ENCODE measurements around the gene PTGES3L. TPM values are rescaled to one million over a fixed set of nuclear protein-coding genes. Genes with fewer than 3 reads are reported as not detected.
"Not testable (repeated sequence)": the region's sequence is repeated elsewhere in the genome, so short reads cannot be mapped to it uniquely, and the experiment has no call there.

PTGES3L gene
- polyA plus RNA-seq, 1 donor = 3.4 TPM

DNA sequence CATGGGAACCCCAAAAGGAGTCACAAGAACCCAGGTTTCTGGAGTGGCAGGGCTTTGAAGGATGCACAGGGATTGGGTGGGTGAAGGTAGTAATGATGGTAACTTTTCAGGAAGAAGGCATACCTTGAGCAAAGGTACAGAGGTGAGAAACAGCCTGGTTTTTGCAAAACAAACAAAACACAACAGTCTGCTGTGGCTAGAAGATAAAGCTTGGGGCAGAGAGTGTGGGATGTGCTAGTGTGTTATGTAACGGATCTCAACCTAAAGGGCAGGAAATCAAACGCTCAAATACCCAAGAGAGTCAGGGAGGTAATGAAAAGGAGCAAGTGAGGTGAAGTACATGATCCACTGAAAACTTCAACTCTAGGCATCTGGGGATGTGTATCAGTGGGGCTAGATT is 4.6 kb downstream of the PTGES3L start:
- Histone ChIP-seq H3K27ac (ENCODE audit: low read length) (no peak overlapping the region), H3K27me3 (ENCODE audit: control insufficient read depth, insufficient read depth, low read length) (no peaks in the 10 kb centered on the region), H3K4me3 (ENCODE audit: low read length) (no peak overlapping the region), H3K36me3 (ENCODE audit: control insufficient read depth, insufficient read depth, low read length) (no peaks in the 10 kb centered on the region), H3K9me3 (ENCODE audit: control insufficient read depth, low read depth, low read length) (no peaks in the 10 kb centered on the region), H3K4me1 (ENCODE audit: control insufficient read depth, insufficient read depth, low read length) (peaks cover 5% of the 10 kb centered on the region)
- 21% methylated on average over 2 of the region's 2 CpGs for WGBS (ENCODE audit: insufficient coverage, low lambda C conversion rate)
- no peak for DNase-seq

DNA sequence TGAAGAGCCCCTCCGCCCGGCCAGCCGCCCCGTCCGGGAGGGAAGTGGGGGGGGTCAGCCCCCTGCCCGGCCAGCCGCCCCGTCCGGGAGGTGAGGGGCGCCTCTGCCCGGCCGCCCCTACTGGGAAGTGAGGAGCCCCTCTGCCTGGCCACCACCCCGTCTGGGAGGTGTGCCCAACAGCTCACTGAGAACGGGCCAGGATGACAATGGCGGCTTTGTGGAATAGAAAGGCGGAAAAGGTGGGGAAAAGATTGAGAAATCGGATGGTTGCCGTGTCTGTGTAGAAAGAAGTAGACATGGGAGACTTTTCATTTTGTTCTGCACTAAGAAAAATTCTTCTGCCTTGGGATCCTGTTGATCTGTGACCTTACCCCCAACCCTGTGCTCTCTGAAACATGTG is 6.6 kb downstream of the PTGES3L start:
- not testable (repeated sequence) for H3K27me3 ChIP-seq (ENCODE audit: control insufficient read depth, insufficient read depth, low read length)

DNA sequence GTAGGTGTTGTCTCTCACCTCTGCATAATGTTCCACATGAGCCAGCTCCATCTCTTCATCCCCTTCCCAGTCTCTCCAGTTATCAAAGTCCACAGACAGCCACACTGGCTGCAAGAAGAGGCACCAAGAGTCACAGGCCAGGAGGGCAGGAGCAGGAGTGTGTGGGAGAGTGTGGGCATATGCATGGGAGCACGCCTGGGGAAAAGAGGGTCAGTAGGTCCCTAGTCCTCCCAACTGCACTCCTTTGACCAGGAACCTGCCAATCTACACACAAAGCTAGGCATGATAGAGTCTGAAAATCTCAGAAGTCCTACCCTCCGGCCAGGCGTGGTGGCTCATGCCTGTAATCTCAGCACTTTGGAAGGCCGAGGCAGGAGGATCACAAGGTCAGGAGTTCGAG is 8.3 kb downstream of the PTGES3L start:
- Histone ChIP-seq H3K27ac (ENCODE audit: low read length) (no peak overlapping the region), H3K27me3 (ENCODE audit: control insufficient read depth, insufficient read depth, low read length) (no peaks in the 10 kb centered on the region), H3K4me1 (ENCODE audit: control insufficient read depth, insufficient read depth, low read length) (no peaks in the 10 kb centered on the region), H3K36me3 (ENCODE audit: control insufficient read depth, insufficient read depth, low read length) (no peaks in the 10 kb centered on the region), H3K4me3 (ENCODE audit: low read length) (no peak overlapping the region), H3K9me3 (ENCODE audit: control insufficient read depth, low read depth, low read length) (no peaks in the 10 kb centered on the region)
- WGBS (ENCODE audit: insufficient coverage, low lambda C conversion rate) = no CpG with 5 or more reads among the region's 5 CpGs
- DNase-seq = no peak

More for the DNA sequence above, 6.6 kb downstream of the PTGES3L start:
- no CpG with 5 or more reads among the region's 18 CpGs for WGBS (ENCODE audit: insufficient coverage, low lambda C conversion rate)
- not testable (repeated sequence) for DNase-seq; H3K27ac ChIP-seq (ENCODE audit: low read length); H3K4me3 ChIP-seq (ENCODE audit: low read length); H3K36me3 ChIP-seq (ENCODE audit: control insufficient read depth, insufficient read depth, low read length); H3K4me1 ChIP-seq (ENCODE audit: control insufficient read depth, insufficient read depth, low read length); H3K9me3 ChIP-seq (ENCODE audit: control insufficient read depth, low read depth, low read length)

DNA sequence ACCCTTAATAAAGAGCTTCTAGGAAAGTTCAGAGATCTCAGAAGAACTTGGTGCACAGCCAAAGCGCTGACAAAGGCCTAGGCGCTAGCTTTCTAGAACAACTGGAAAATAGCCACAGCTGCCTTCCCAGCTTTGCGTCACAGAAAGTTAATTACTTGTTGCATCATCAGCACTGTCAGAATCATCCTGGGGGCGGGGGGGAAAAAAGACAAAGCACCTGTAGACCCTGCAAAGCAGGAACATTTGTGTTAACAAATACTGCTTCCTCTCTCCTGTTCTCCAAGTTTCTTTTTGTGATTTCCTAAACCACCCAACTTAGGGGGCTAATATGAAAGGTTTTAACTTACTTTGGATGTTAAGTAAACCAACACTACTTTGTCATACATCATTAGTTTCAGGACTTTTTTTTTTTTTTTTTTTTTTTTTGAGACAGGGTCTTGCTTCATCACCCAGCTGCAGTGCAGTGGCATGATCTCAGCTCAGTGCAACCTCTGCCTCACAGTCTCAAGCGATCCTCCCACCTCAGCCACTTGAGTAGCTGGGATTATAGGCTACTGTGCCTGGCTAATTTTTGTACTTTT is 10.8 kb downstream of the PTGES3L start:
- H3K9me3 ChIP-seq (ENCODE audit: control insufficient read depth, low read depth, low read length) = no peaks in the 10 kb centered on the region
- H3K4me3 ChIP-seq (ENCODE audit: low read length) = no peak overlapping the region
- no peaks in the 10 kb centered on the region for H3K4me1 ChIP-seq (ENCODE audit: control insufficient read depth, insufficient read depth, low read length)
- no peak overlapping the region for H3K27ac ChIP-seq (ENCODE audit: low read length)
- no peaks in the 10 kb centered on the region for H3K36me3 ChIP-seq (ENCODE audit: control insufficient read depth, insufficient read depth, low read length)
- H3K27me3 ChIP-seq (ENCODE audit: control insufficient read depth, insufficient read depth, low read length) = no peaks in the 10 kb centered on the region
- no peak for DNase-seq
- no CpG with 5 or more reads among the region's 5 CpGs for WGBS (ENCODE audit: insufficient coverage, low lambda C conversion rate)

DNA sequence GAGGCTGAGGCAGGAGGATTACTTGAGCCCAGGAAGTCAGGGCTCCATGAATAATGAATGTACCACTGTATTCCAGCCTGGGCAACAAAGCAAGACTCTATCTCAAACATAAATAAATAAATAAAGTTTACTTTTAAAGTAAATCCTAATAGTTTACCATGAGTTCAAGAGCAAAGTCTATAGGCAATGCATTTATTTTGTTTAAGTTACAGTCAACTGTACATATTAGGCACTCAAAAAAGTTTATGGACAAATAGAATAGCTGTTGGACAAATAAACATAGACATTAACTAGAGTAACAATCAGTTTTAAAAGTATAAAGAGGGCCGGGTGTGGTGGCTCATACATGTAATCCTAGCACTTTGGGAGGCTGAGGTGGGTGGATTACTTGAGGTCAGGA is 12.0 kb downstream of the PTGES3L start:
- Histone ChIP-seq H3K4me3 (ENCODE audit: low read length) (no peak overlapping the region), H3K4me1 (ENCODE audit: control insufficient read depth, insufficient read depth, low read length) (no peaks in the 10 kb centered on the region), H3K9me3 (ENCODE audit: control insufficient read depth, low read depth, low read length) (no peaks in the 10 kb centered on the region), H3K27me3 (ENCODE audit: control insufficient read depth, insufficient read depth, low read length) (no peaks in the 10 kb centered on the region), H3K27ac (ENCODE audit: low read length) (no peak overlapping the region), H3K36me3 (ENCODE audit: control insufficient read depth, insufficient read depth, low read length) (no peaks in the 10 kb centered on the region)
- DNase-seq = no peak
- no CpG with 5 or more reads among the region's 1 CpG for WGBS (ENCODE audit: insufficient coverage, low lambda C conversion rate)

DNA sequence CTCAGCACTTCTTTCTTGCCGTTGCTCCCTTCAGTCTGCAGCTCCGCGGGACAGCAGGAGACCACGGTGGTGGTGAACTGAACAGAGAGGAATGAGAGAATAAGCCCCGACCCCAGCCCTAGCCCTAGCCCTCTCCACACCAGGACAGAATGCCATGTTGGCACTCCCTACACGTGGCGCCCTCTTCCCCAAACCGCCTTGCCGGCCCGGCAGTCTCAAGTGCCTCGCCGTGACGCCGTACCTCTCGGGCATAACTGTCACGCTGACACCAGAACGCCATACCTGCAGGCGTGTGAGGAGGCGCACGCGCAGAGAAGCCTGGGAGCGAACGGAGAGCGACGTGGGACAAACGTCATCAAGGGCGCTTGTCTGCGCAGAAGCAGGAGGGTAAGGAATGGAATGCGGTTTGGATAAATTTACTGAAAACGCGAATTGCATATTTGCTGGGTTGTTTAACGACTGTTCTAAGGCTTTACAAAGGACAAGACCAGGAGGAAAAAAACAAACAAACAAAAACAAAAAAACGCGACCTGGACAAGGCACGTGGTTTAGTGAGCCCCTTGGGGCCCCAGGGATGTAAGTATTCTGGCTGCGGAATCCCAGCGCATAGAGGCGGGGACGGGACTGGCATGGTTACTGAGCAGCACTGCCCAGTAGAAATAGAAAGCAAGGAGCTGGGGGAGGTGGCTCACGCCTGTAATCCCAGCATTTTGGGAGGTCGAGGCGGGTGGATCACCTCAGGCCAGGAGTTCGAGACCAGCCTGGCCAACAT is 15.5 kb downstream of the PTGES3L start, which contains the start of gene AARSD1:
Gene AARSD1 (minus strand): TSS at position 294 of the 772 bp plus-strand sequence. CDS start 14 bp downstream, at position 280.
- no peaks in the 10 kb centered on the region for H3K9me3 ChIP-seq (ENCODE audit: control insufficient read depth, low read depth, low read length)

DNA sequence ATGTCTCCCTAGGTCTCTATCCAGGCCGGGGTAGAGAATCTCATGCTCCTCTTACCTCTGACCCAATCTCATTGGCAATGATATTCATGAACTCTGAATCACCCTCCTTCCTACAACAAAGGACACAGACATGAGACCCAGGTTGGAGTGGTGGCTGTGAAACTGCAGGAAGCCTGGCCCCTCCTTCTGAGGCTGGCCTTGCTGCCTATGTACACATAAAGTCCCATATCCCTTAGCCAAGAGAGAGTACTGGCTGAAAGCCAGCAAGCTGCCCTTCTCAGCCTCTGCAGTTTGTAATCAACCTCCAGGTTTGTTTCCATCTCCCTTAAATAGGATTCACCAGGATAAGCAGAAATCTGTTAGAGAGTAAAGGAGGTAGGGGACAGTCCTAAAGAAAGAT is 26.2 kb downstream of the PTGES3L start:
- no peaks in the 10 kb centered on the region for H3K4me1 ChIP-seq (ENCODE audit: control insufficient read depth, insufficient read depth, low read length)
- H3K9me3 ChIP-seq (ENCODE audit: control insufficient read depth, low read depth, low read length) = no peaks in the 10 kb centered on the region
- WGBS (ENCODE audit: insufficient coverage, low lambda C conversion rate) = no CpG with 5 or more reads among the region's 1 CpG
- H3K4me3 ChIP-seq (ENCODE audit: low read length) = no peak overlapping the region
- DNase-seq = no peak
- H3K27me3 ChIP-seq (ENCODE audit: control insufficient read depth, insufficient read depth, low read length) = no peaks in the 10 kb centered on the region
- no peak overlapping the region for H3K27ac ChIP-seq (ENCODE audit: low read length)
- peaks cover 77% of the 10 kb centered on the region for H3K36me3 ChIP-seq (ENCODE audit: control insufficient read depth, insufficient read depth, low read length)

More for the DNA sequence above, 15.5 kb downstream of the PTGES3L start, which contains the start of gene AARSD1:
- WGBS (ENCODE audit: insufficient coverage, low lambda C conversion rate) = 0% methylated on average over 3 of the region's 43 CpGs
- H3K27me3 ChIP-seq (ENCODE audit: control insufficient read depth, insufficient read depth, low read length) = no peaks in the 10 kb centered on the region
- H3K4me1 ChIP-seq (ENCODE audit: control insufficient read depth, insufficient read depth, low read length) = no peaks in the 10 kb centered on the region
- DNase-seq = peak; percentile 95 to 96
- peak within 1 kb of the TSS; percentile 74 for H3K4me3 ChIP-seq (ENCODE audit: low read length)
- peak within 1 kb of the TSS; percentile 55 for H3K27ac ChIP-seq (ENCODE audit: low read length)
- H3K36me3 ChIP-seq (ENCODE audit: control insufficient read depth, insufficient read depth, low read length) = peaks cover 21% of the 10 kb centered on the region

DNA sequence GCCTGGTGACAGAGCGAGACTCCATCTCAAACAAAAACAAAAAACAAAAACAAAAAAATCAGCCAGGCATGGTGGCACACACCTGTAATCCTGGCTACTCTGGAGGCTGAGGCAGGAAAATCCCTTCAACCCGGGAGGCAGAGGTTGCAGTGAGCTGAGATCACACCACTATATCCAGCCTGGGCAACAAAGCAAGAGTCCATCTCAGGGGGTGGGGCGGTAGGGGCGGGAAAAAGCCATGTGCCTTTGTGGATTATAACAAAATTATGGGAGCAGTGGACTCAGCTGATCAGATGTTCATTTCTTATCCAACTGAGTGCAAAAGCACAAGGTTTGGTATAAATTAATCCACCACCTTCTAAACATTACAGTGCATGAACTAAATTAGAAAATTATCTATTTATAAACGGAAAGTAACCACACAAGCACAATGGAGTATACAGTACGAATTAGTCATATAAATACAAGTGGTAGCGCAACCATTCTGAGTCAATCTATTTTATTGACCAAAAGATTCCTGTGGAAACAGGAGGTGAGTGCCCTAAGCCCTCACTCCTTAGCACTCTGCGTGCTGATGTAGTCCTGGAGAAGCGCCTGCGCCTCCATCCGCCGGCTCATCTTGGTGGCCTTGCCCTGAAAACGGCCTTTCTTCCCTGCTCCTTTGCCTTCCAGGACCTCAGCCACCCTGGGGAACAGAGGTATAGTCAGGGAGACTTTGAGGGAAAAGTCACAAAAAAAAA is 29.7 kb downstream of the PTGES3L start:
- Histone ChIP-seq H3K9me3 (ENCODE audit: control insufficient read depth, low read depth, low read length) (no peaks in the 10 kb centered on the region), H3K27me3 (ENCODE audit: control insufficient read depth, insufficient read depth, low read length) (no peaks in the 10 kb centered on the region), H3K4me3 (ENCODE audit: low read length) (no peak overlapping the region), H3K27ac (ENCODE audit: low read length) (no peak overlapping the region), H3K4me1 (ENCODE audit: control insufficient read depth, insufficient read depth, low read length) (no peaks in the 10 kb centered on the region), H3K36me3 (ENCODE audit: control insufficient read depth, insufficient read depth, low read length) (peaks cover 56% of the 10 kb centered on the region)
- no peak for DNase-seq
- no CpG with 5 or more reads among the region's 13 CpGs for WGBS (ENCODE audit: insufficient coverage, low lambda C conversion rate)

DNA sequence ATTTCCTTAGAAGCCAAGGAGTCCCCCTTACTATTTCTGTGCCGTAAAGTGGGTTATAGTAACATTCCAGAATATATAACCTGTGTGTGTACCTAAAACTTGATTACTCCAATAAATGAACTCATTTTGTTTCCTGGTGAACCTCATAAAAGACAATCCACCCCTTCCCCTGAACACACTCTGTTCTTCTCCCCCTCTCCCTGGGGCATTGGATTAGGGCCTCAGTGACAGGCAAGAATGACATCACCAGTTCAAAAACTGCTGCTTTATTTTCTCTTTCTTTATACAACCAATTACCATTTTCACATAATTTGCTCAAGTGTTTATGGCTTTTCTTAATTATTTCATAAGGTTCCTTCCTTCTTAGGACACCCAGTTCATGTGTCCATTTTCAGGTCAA is 33.1 kb downstream of the PTGES3L start:
- no peak overlapping the region for H3K27ac ChIP-seq (ENCODE audit: low read length)

DNA sequence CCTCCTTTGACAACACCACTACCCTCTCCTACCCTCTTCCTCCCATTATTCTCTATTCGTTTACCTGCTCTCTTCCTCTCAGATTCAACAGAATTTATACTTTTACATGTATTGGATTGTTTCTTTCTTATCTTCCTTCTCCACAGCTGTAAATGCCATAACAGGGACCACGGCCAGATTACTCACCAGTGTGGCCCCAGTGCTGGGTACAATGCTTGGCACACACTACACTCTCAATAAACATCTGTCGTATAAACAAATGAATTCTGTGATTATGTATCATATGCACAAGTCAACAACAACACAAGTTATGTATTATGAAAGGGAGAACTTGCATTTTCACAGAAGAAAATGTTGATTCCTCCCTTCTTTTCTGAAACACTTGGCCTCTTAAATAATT is 35.7 kb downstream of the PTGES3L start:
- H3K27ac ChIP-seq (ENCODE audit: low read length) = no peak overlapping the region
- H3K9me3 ChIP-seq (ENCODE audit: control insufficient read depth, low read depth, low read length) = no peaks in the 10 kb centered on the region
- no peak for DNase-seq
- WGBS (ENCODE audit: insufficient coverage, low lambda C conversion rate) = 88% methylated on average over 1 of the region's 3 CpGs
- H3K4me3 ChIP-seq (ENCODE audit: low read length) = no peak overlapping the region
- no peaks in the 10 kb centered on the region for H3K27me3 ChIP-seq (ENCODE audit: control insufficient read depth, insufficient read depth, low read length)
- H3K36me3 ChIP-seq (ENCODE audit: control insufficient read depth, insufficient read depth, low read length) = peaks cover 2% of the 10 kb centered on the region
- no peaks in the 10 kb centered on the region for H3K4me1 ChIP-seq (ENCODE audit: control insufficient read depth, insufficient read depth, low read length)

More for the DNA sequence above, 33.1 kb downstream of the PTGES3L start:
- Histone ChIP-seq H3K36me3 (ENCODE audit: control insufficient read depth, insufficient read depth, low read length) (peaks cover 24% of the 10 kb centered on the region), H3K4me3 (ENCODE audit: low read length) (no peak overlapping the region), H3K4me1 (ENCODE audit: control insufficient read depth, insufficient read depth, low read length) (no peaks in the 10 kb centered on the region), H3K9me3 (ENCODE audit: control insufficient read depth, low read depth, low read length) (no peaks in the 10 kb centered on the region), H3K27me3 (ENCODE audit: control insufficient read depth, insufficient read depth, low read length) (no peaks in the 10 kb centered on the region)
- DNase-seq = no peak
- WGBS (ENCODE audit: insufficient coverage, low lambda C conversion rate) = 100% methylated on average over 1 of the region's 1 CpG

All from large intestine (tissue), 3 donors.